GM12875 (cell line): ENCODE measurements around the gene VAV3.
"Not testable (repeated sequence)": the region's sequence is repeated elsewhere in the genome, so short reads cannot be mapped to it uniquely, and the experiment has no call there.

Experiments
- H3K4me3 ChIP-seq: one replicate; pipeline ENCODE4 v1.5.1; 2011; ENCODE audit warnings: low read depth, low read length, control low read depth
- TF ChIP-seq, protein P1 (sequence below): IDR thresholded peaks from 2 replicates; pipeline ENCODE4 v1.5.1; 2011; ENCODE audit warnings: low read depth, mild to moderate bottlenecking, control low read depth, inconsistent platforms, low read length, moderate library complexity, borderline replicate concordance; ENCODE audit not compliant: insufficient read depth

The VAV3 gene

DNA sequence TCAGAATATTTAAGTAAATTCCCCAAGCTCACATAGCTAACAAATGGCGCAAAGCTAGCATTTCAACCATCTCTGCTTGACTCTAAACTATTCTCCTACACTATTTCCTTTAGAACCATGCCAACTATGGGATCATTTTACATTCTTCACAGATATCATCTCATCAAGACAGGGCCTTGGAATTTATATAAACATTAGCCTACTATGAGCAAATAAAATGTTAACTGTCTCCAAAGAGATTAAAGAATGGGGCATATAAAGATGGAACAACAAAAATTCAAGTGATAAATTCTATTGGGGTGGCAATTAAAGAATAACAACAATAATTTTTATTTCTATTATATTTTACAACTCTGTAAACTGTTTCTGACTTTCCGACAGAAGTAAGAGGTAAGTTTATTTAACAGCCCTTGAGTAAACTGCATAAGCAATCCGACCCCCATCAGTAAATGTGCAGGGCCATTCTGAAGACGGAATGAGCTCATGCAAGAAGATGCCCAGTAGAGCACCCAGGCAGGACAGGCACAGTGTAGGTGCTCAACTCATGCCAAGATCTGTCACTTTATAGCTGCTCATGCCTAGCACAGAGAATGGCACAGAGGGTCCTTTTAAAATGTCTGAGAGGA lies 261.9 kb downstream of the VAV3 start:
- no peak overlapping the region for H3K4me3 ChIP-seq
- TF ChIP-seq, protein P1, sequence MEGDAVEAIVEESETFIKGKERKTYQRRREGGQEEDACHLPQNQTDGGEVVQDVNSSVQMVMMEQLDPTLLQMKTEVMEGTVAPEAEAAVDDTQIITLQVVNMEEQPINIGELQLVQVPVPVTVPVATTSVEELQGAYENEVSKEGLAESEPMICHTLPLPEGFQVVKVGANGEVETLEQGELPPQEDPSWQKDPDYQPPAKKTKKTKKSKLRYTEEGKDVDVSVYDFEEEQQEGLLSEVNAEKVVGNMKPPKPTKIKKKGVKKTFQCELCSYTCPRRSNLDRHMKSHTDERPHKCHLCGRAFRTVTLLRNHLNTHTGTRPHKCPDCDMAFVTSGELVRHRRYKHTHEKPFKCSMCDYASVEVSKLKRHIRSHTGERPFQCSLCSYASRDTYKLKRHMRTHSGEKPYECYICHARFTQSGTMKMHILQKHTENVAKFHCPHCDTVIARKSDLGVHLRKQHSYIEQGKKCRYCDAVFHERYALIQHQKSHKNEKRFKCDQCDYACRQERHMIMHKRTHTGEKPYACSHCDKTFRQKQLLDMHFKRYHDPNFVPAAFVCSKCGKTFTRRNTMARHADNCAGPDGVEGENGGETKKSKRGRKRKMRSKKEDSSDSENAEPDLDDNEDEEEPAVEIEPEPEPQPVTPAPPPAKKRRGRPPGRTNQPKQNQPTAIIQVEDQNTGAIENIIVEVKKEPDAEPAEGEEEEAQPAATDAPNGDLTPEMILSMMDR = no peak

DNA sequence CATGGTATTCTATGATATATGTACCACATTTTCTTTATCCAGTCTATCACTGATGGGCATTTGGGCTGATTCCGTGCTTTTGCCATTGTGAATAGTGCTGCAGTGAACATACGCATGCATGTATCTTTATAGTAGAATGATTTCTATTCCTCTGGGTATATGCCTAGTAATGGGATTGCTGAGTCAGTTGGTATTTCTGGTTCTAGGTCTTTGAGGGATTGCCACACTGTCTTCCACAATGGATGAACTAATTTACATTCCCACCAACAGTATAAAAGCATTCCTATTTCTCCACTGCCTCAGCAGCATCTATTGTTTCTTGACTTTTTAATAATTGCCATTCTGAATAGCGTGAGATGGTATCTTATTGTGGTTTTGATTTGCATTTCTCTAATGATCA lies 264.3 kb downstream of the VAV3 start:
- H3K4me3 ChIP-seq = not testable (repeated sequence)

DNA sequence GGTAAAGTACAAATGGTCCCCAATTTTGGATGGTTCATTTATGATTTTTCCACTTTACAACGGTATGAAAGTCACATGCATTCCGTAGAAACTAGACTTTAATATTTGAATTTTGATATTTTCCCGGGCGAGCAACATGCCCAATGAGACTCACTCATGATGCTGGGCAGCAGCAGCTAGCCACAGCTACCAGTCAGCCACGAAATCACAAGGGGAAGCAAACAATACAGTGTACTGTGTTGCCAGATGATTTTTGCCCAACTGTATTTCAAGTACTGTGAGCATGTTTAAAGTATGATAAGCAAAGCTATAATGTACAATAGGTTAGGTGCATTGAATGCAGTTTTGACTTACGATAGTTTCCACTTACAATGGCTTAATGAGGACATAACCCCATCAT lies 266.8 kb downstream of the VAV3 start:
- H3K4me3 ChIP-seq = no peak overlapping the region
- TF ChIP-seq, protein P1 = no peak

DNA sequence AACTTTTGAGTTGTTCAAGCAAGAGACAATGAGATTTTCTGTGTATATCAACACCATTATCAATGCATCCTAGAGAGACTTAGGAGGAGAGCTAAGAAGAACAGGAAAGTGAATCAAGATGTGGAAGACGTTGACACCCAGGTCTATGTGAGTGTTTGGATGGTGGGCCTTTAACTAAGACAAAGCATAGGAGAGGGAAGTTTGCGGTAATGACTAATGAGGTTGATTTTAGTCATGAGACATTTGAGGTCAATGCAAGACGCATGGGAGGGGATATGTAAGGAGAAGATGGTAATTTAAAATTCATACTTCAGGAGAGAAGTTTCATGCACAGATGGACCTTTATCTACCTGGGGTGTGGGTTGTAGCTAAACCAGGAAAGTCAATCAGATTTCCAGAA lies 269.6 kb downstream of the VAV3 start:
- TF ChIP-seq, protein P1 = no peak
- no peak overlapping the region for H3K4me3 ChIP-seq

DNA sequence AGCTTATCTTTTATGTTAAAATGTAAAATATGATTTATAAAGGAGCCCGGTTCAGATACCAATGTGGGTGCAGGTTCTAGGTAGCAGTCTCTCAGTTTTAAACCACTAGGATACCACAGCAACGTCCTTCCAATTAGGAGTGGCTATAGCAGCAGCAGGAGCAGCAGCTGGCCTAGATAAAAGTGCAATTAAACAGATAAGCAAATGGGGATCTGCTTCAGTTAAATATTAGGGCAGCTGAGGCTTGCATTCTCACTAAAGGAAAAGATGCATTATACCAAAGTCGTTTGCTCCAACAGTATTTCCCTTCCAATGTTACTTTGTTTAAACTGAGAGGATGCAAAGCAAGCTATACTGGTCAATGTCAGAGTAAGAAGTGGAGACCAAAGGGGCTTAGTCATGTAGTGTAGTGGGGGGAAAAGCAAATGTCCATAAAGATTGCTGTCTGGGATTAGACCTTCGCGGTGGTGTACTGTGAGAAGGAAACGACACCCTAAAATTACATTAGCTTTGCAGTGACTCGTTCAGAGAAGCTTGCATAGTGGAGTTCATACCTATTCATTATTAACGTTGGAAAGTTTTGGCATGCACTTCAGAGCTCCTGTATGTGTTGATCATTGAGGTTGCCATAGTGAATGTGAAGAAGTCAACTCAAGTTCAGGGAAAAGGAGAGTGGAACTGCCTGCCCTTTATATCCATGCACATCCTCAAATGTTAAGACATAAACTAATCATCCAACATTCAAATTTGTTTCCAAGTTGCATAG lies 272.2 kb downstream of the VAV3 start:
- TF ChIP-seq, protein P1 = no peak
- H3K4me3 ChIP-seq = no peak overlapping the region

DNA sequence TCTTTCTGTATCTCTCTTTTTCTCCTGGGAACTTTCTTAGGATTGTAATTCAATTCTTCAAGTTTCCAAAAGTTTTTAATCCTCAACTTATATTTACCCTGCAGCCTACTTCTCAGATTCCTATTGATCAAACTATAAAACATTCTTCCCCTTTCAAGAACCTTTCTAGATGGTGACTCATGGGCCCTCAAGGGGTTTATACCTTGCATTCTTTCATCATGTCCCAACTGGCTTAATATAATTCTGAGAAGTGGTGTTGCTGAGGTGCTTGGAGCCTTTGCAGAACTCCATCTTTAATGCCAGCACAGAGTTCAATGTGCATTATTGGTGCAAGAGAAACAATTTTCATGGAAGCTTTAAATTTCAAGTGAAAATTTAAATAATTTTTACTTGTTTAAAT lies 273.4 kb downstream of the VAV3 start:
- TF ChIP-seq, protein P1 = no peak

DNA sequence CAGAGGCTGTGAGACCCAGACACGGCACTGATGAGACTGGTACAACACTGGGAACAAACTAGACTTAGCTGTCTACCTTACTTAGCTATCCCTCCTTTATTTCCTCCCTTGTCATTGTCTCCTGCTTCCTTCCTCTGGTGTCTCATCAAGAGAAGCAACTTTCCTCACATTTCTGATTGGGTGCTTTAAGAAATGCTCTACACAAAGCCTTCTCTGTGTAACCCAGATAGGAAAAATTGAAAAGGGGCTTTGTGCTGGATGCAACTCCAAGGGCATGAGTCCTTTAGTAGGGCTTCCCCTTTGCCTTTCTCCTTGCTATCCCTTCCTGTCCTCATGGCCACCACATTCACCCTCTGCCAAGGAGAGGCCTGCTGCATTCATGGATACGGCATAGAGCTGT lies 274.5 kb downstream of the VAV3 start:
- TF ChIP-seq, protein P1 = no peak
- H3K4me3 ChIP-seq = no peak overlapping the region

More for the DNA sequence above, 273.4 kb downstream of the VAV3 start:
- no peak overlapping the region for H3K4me3 ChIP-seq
